Glomerular visceral epithelial cell (primary cell): ENCODE data around the gene CDS2.
A peak's percentile ranks its signal among the peaks of the same experiment; 100 is the strongest.
"Not testable (repeated sequence)": the region's sequence is repeated elsewhere in the genome, so short reads cannot be mapped to it uniquely, and the experiment has no call there.

Source experiments
- DNase-seq: peaks from one replicate; pipeline ENCODE4 v3.0.0-alpha.2; 2016; ENCODE audit errors: extremely low spot score

CDS2 gene

GRCh38 chr20:5126512-5127203 is at the start of gene CDS2:
Gene CDS2, plus strand, starts transcription at chr20:5127008. Its CDS starts 85 bp downstream, at chr20:5127093.
- peak; percentile 100 for DNase-seq

DNA sequence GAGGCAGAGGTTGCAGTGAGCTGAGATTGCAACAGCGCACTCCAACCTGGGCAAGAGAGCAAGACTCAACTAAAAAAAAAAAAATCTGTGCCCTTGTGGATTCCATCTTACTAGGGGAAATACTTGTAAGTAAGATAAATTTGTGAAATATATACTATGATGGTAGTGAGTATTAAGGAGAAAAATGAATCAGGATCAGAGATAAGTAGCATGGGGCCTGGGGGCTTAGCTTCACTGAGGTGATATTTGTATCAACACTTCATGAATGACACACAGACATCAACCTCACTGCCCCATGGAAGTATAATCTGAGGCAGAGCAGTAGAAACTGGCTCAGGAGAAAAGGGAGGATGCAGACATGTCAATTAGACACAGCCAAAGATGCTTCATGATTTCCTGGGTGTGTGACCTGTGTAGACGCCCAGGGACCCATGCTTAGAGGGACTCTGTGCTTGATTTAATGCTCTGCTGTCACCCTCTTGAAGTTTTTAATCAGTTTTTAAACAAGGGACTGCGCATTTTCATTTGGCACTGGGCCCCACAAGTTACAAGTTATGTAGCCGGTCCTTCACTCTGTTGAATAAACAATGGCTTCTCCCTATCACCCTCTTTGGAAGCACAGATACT is 48.9 kb upstream of the CDS2 start:
- no peak for DNase-seq

- peak; percentile 21 for DNase-seq
Measured at GRCh38 chr20:5078399-5078958, 48.3 kb upstream of the CDS2 start.

DNA sequence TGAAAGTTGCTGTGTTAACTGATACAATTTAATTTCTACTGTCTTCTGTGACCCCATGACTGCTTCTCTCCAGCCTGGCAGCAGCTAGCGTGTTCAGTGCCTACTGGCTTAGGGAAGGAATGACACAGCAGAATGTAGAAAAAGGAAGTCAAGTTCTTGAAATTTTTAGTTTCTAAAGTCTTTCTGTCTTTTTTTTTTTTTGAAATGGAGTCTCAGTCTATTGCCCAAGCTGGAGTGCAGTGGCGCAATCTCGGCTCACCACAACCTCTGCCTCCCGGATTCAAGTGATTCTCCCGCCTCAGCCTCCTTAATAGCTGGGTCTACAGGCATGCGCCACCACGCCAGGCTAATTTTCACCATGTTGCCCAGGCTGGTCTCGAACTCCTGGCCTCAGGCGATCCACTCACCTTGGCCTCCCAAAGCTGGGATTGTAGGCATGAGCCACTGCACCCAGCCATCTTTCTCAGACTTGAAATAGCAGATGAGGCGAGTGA is 46.4 kb upstream of the CDS2 start:
- DNase-seq: no peak

DNA sequence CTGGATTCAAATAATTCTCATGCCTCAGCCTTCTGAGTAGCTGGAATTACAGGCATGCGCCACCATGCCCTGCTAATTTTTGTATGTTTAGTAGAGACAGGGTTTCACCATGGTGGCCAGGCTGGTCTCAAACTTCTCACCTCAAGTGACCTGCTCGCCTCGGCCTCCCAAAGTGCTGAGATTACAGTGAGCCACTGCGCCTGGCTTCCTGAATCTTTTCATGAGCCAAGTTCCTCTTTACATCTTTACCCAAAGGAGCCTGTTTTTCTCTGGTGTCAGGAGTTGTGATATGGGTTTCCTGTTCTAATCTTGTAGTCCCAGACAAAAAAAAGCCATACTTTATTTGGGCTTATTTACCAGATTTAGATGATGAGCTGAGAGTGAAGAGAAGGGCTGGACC is 41.4 kb upstream of the CDS2 start:
- DNase-seq: no peak

DNA sequence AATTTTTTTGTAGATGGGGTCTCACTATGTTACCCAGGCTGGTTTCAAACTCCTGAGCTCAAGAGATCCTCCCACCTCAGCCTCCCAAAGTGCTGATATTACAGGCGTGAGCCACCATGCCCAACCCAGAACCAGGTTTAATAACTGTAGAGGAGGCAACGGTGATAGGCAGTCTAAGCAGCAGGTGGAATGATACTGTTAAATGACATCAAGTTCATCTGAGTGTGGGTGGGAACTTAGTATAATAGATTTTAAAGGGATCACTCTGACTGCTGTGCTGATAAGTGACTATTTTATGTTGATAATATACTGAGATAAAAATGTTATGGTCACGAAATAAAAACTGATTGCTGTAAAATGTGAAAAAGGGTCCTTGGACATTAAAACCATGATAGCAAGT is 38.1 kb upstream of the CDS2 start:
- DNase-seq: no peak

DNA sequence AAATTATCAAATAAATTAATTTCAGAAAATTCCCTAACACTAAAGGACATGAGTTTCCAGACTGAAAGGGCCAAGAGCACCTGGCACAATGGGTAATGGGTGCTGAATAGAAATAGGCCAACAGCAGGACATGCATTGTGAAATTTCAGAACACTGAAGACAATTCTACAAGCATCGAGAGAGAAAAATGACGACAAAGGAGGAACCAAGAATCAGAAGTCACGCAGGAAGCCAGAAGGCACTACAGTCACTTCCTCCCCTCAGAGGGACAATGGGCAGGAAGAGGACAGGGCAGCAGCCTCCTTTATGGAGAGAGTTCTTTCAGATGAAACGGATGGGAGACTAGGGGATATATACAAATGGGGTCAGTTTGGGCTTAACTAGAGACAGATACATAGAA is 36.6 kb upstream of the CDS2 start:
- DNase-seq: no peak

DNA sequence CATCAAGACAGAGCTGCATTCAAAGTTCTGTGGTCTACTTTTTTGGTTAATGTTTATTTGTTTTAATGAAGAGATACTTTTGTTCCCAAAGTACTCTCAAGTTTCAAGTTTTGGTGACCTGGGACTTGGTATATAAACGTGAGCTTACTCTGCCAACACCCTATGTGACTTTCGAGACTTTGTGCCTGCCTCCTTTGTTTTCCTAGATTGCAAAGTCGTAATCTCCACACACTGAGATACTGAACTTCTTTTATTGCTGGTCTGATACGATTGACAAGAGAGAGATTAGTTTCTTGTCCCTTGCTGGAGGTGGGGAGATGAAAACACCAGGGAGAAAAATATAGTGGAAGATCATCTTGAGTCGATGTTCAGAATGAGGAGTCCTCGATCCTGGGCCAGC is 34.9 kb upstream of the CDS2 start:
- no peak for DNase-seq

GRCh38 chr20:5092765-5093339 is 34.0 kb upstream of the CDS2 start:
- DNase-seq: no peak

DNA sequence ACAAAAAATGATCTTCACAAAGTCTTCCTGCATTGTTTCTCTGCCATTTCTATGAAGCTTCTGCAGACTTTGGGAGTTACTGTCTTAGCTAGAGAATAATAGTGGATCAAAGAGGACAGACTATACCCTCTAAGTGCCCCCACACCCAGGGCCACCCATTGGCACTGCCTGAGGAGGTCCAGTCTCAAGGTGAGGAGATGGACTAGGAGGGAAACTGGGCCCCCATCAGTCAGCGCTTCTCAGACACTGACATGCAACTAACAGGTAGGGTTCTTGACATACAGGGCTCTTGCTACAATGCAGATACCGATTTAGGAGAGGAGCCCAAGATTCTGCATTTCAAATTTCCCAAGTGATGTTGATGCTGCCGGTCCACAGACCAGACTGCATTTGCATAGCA is 31.4 kb upstream of the CDS2 start:
- DNase-seq: no peak

- no peak for DNase-seq
Measured at GRCh38 chr20:5095931-5096330, 30.9 kb upstream of the CDS2 start.

DNA sequence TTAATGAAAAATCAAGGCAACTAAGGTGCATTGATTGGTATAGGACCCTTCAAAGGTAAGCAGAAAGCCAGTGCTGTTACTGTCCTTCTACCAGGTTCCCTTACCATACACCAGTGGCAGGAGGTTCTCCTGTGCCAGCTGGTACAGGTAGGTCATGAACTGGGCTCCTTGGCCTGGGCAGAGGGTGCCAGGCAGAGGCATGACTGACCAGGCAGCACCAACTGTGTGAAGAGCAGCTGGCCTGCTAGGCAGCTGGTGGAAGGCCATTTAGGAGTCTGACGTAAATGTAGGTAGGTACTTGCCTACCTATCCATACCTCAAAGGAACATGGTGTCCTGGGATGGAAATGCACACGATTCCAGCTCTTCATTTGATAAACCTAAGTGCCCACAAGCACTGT is 30.3 kb upstream of the CDS2 start:
- no peak for DNase-seq

DNA sequence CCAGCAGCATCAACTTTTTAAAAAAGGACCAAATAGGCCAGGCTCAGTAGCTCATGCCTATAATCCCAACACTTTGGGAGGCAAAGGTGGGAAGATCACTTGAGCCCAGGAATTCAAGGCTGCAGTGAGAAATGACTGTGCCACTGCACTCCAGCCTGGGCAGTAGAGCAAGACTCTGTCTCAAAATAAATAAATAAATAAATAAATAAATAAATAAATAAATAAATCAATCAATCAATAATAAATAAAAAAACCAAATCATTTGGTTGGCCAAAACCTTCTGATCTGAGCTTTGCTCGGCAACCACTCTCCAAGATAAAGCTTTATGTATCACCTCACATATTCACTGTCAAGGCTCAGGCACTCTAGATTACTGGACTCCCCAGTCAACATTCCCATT is 27.8 kb upstream of the CDS2 start:
- DNase-seq: not testable (repeated sequence)

DNA sequence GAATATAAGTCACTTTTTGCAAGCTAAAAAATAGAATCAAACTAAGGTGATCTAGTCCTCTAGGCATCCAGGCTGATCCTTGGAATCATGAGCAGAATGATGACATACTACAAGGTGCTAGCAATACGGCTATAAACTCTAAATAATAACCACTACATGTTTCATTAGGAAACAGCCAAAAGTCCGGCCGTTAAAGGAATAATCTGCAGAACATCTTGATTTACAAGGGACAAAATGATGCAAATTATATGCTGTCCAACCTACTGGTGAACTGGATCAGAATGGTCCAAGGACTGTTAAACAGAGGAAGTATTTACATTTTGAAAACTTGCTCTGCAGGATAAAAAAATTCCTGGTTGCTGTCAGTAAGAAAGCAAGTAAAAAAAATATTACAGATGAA is 26.9 kb upstream of the CDS2 start:
- not testable (repeated sequence) for DNase-seq

DNA sequence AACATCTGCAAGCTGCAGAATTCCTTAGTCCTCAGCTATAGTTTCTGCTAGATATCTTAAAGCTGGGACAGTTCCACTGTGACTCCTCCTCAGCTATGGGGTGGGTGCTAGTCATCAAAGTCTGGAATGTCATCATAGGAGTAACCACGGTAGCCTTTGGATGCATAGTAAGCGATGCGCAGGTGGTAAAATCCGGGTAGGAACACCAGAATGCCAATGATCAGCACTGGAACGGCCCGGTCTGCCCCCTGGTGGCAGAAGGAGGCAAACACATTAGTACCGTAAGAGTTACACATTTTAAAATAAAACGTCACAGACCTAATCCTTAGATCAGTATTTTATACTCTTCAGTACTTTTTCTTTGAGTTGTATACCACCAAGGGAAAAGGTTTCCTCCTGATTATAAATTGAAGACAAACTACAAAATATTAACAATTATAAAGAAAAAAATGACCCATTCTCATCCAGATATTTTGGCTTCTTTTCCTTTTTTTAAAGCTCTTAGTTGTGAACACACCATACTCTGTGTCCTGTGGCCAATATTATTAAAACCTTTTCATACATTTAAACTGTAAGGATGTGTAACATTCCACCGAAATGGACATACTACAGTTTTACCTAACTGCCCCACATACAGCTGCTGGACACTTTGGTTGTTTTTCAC is 26.0 kb upstream of the CDS2 start:
- DNase-seq: peak; percentile 80

- no peak for DNase-seq
Measured at GRCh38 chr20:5104479-5104878, 22.3 kb upstream of the CDS2 start.

DNA sequence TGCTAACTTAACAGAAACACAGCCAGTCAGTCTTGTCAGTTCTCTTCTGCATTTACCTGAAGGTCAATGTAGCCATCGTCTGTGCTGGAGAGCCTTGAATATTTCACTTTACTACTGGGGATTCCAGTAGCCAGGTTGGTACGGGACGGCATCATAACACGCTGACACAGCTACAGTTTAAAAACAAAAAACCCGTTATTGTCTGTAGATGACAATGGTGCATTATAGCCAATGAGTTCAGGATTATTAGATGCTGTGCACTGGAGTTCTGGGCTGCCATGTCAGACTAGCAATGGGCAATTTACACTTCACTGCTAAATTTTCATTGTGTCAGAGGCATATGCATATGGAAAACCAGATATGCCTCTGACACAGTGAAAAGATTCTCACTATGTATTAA is 17.5 kb upstream of the CDS2 start:
- no peak for DNase-seq

DNA sequence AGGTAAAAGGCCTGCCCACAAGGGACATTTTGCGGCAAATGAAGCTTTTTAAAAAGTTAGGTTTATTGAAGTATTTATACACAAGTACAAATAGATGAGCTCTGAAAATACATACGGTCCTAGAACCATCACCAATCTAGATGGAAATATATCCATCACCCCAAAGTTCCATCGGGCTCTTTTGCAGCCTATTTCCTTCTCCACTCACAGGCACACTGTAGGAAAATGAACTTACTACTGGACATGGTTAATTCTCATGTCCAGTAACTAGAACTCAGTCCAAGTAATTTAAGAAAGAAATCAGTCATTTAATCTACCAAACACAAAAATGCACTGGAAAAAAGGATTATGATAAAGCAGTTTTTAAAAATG is 13.2 kb upstream of the CDS2 start:
- DNase-seq: no peak

GRCh38 chr20:5114403-5114802 is 12.4 kb upstream of the CDS2 start:
- no peak for DNase-seq

- no peak for DNase-seq
Measured at GRCh38 chr20:5116875-5117274, 9.9 kb upstream of the CDS2 start.

GRCh38 chr20:5118220-5119142 is 8.3 kb upstream of the CDS2 start:
- DNase-seq: peak; percentile 25

DNA sequence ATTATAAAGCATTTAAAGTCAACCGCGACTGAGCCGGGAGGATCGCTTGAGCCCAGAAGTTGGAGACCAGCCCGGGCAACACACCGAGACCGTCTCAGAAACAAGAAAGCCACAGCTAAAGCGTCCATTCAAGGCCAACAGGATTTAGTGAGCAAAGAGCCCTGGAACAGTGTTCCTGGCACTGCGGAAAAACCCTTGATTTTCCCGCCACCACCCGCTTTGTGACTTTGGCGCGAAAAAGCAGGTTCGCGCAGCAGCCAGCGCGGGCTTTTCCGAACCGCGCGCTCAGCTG is 7.7 kb upstream of the CDS2 start:
- no peak for DNase-seq
